ENCODE data around the gene ZDHHC20.
A peak's percentile ranks its signal among the peaks of the same experiment; 100 is the strongest.

- no peak for TF ChIP-seq RAD21 (IDR thresholded peaks at IDR 0.05; ENCODE audit: low read length)
- TF ChIP-seq CTCF (conservative IDR thresholded peaks at IDR 0.05; ENCODE audit: low read depth, low read length) = no peak
- no peak for TF ChIP-seq RCOR1 (IDR thresholded peaks at IDR 0.05; ENCODE audit: insufficient replicate concordance, low read length)
- peak; percentile 33; the same call in 1 of the 2 replicates for TF ChIP-seq FOS (IDR thresholded peaks at IDR 0.05; ENCODE audit: low read depth, low read length)
- TF ChIP-seq POLR2A (IDR thresholded peaks at IDR 0.05; ENCODE audit: low read depth, low read length) = no peak
- TF ChIP-seq ELK1 (IDR thresholded peaks at IDR 0.05; ENCODE audit: borderline replicate concordance, low read depth, low read length) = no peak
- TF ChIP-seq CEBPB (IDR thresholded peaks at IDR 0.05; ENCODE audit: low read depth, low read length) = no peak
These were observed 38.4 kb downstream of the ZDHHC20 start for GRCh38 chr13:21420706-21421105.
